Hepatocyte (in vitro differentiated cells): ENCODE results near the gene NFKBIA.

Experiments
- EZH2 ChIP-seq: fragments of 200-600 bp; sonication (generic); IDR thresholded peaks from 2 replicates; pipeline ENCODE4 v1.6.1; 2016; ENCODE audit warnings: antibody characterized with exemption, mild to moderate bottlenecking, borderline replicate concordance
- EZH2phosphoT487 ChIP-seq: fragments of 200-600 bp; sonication (generic); IDR thresholded peaks from one replicate; pipeline ENCODE4 v1.6.1; 2018; ENCODE audit warnings: antibody characterized with exemption, mild to moderate bottlenecking, low read depth, moderate library complexity; ENCODE audit not compliant: unreplicated experiment, severe bottlenecking
- TF ChIP-seq, protein P1 (sequence below): fragments of 200-600 bp; sonication (generic); IDR thresholded peaks from 2 replicates; pipeline ENCODE4 v1.5.1; 2016; ENCODE audit warnings: antibody characterized with exemption, mild to moderate bottlenecking; ENCODE audit not compliant: poor library complexity

GRCh38 chr14:35353409-35354172, 51.0 kb downstream of the NFKBIA start:
- TF ChIP-seq EZH2 (no peak), EZH2phosphoT487 (no peak)
- TF ChIP-seq, protein P1, sequence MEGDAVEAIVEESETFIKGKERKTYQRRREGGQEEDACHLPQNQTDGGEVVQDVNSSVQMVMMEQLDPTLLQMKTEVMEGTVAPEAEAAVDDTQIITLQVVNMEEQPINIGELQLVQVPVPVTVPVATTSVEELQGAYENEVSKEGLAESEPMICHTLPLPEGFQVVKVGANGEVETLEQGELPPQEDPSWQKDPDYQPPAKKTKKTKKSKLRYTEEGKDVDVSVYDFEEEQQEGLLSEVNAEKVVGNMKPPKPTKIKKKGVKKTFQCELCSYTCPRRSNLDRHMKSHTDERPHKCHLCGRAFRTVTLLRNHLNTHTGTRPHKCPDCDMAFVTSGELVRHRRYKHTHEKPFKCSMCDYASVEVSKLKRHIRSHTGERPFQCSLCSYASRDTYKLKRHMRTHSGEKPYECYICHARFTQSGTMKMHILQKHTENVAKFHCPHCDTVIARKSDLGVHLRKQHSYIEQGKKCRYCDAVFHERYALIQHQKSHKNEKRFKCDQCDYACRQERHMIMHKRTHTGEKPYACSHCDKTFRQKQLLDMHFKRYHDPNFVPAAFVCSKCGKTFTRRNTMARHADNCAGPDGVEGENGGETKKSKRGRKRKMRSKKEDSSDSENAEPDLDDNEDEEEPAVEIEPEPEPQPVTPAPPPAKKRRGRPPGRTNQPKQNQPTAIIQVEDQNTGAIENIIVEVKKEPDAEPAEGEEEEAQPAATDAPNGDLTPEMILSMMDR: no peak
